Activated CD8-positive, alpha-beta memory T cell treated with anti-CD3 and anti-CD28 coated beads for 24 hours (primary cell): ENCODE measurements around the gene PTH1R.

Experiments used
- DNase-seq: peaks from one replicate; pipeline ENCODE4 v3.0.0-alpha.2; 2020

PTH1R gene

GRCh38 chr3:46877406-46878125 lies at the start of gene PTH1R:
PTH1R (plus strand) TSS chr3:46877721; CDS start chr3:46883560, 5,839 bp downstream.
- no peak for DNase-seq

GRCh38 chr3:46829699-46830208 lies 47.8 kb upstream of the PTH1R start:
- peak; percentile 72 for DNase-seq

- no peak for DNase-seq
These were observed 46.7 kb upstream of the PTH1R start for GRCh38 chr3:46830801-46831200.

GRCh38 chr3:46831316-46831715 lies 46.2 kb upstream of the PTH1R start:
- DNase-seq, result no peak

GRCh38 chr3:46831841-46832240 lies 45.7 kb upstream of the PTH1R start:
- no peak for DNase-seq

- DNase-seq, result no peak
These were observed 43.9 kb upstream of the PTH1R start for GRCh38 chr3:46833346-46834300.

GRCh38 chr3:46835054-46835453 lies 42.5 kb upstream of the PTH1R start:
- no peak for DNase-seq

- no peak for DNase-seq
These were observed 42.0 kb upstream of the PTH1R start for GRCh38 chr3:46835491-46835890.

- DNase-seq, result no peak
These were observed 39.2 kb upstream of the PTH1R start for GRCh38 chr3:46838301-46838700.

- no peak for DNase-seq
These were observed 37.0 kb upstream of the PTH1R start for GRCh38 chr3:46840491-46840890.

GRCh38 chr3:46843508-46843907 lies 34.0 kb upstream of the PTH1R start:
- DNase-seq, result no peak

GRCh38 chr3:46844397-46844796 lies 33.1 kb upstream of the PTH1R start:
- DNase-seq, result peak; percentile 51

GRCh38 chr3:46844881-46845312 lies 32.6 kb upstream of the PTH1R start:
- DNase-seq, result no peak

- DNase-seq, result no peak
These were observed 32.1 kb upstream of the PTH1R start for GRCh38 chr3:46845397-46845859.

- peak; percentile 86 for DNase-seq
These were observed 31.5 kb upstream of the PTH1R start for GRCh38 chr3:46845860-46846623.

GRCh38 chr3:46846624-46847542 lies 30.6 kb upstream of the PTH1R start:
- DNase-seq, result peak; percentile 60

GRCh38 chr3:46847744-46848143 lies 29.8 kb upstream of the PTH1R start:
- no peak for DNase-seq

GRCh38 chr3:46848271-46849044 lies 29.1 kb upstream of the PTH1R start:
- DNase-seq, result peak; percentile 68

GRCh38 chr3:46849045-46849631 lies 28.4 kb upstream of the PTH1R start:
- DNase-seq, result peak; percentile 49
